Epithelial cell of prostate (primary cell): ENCODE data around the gene EID1.
A peak's percentile ranks its signal among the peaks of the same experiment; 100 is the strongest.
"Not testable (repeated sequence)": the region's sequence is repeated elsewhere in the genome, so short reads cannot be mapped to it uniquely, and the experiment has no call there.

ENCODE experiments used
- DNase-seq: peaks from one replicate; pipeline ENCODE4 v3.0.0-alpha.2; 2011; ENCODE audit warnings: low read depth, low spot score
- H3K27ac ChIP-seq: fragments of 450-650 bp; 2 replicates; pipeline ENCODE4 v1.5.1; 2017; ENCODE audit warnings: mild to moderate bottlenecking

Gene EID1, protein sequence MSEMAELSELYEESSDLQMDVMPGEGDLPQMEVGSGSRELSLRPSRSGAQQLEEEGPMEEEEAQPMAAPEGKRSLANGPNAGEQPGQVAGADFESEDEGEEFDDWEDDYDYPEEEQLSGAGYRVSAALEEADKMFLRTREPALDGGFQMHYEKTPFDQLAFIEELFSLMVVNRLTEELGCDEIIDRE

DNA sequence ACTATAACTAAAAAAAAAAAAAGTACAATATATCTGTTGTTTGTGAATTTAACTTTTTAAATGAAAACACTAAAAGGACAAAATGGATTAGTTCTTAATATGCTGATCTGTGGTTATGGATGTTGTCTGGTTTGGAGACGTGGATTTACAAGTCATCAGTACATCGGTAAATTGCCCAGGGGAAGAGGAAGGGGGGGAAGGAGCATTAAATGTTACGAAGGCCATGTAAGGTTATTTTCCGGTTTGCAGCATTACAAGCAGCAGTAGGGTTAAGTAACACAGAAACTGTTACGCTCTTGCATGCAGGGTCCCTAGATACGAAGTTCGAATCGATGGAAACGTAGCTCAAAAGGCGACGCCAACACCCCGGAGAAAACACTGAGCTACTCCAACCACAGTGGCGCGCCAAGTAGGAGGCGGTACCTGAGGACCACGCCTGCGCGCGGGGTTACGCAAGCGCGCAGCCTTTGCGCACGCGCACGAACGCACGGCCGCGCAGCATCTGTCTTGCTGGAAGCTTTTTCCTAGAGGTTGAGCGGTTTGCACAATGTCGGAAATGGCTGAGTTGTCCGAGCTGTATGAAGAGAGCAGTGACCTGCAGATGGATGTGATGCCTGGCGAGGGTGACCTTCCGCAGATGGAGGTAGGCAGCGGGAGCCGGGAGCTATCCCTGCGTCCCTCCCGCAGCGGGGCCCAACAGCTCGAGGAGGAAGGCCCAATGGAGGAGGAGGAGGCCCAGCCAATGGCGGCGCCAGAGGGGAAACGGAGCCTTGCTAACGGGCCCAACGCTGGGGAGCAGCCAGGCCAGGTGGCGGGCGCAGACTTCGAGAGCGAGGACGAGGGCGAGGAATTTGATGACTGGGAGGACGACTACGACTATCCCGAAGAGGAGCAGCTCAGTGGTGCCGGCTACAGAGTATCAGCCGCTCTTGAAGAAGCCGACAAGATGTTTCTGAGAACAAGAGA lies at the start of gene EID1:
Gene EID1 (plus strand): TSS at position 505 of the 966 bp plus-strand sequence. CDS start 43 bp downstream, at position 548.
- H3K27ac ChIP-seq: peak within 1 kb of the TSS; percentile 57
- DNase-seq: peak; percentile 65

DNA sequence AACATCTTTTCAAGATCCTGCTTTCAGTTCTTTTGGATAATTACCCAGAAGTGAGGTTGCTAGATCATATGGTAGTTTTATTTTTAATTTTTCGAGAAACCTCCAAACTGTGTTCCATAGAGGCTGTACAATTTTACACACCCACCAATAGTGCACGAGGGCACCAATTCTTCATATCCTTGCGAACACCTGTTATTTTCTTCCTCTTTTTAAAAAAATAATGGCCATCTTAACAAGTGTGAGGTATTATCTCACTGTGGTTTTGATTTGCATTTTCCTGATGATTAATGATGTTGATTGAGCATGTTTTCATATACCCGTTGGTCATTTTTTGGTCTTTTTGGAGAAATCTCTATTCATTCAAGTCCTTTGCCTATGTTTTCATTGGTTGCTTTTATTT lies 49.5 kb upstream of the EID1 start:
- no peak overlapping the region for H3K27ac ChIP-seq
- no peak for DNase-seq

DNA sequence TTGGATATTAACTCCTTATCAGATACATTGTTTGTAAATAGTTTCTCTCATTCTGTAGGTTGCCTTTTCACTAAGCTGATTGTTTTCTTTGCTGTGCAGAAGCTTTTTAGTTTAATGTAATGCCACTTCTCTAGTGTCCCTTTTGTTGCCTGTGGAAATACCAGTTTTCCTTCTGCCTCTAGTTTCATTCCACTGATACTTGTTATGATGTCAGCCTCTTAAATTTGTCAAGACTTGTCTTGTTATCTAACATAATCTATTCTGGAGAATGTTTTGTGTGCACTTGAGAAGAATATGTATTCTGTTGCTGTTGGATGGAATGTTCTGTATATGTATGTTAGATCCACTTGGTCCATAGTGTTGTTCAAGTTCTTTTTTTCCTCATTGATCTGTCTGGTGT lies 49.0 kb upstream of the EID1 start:
- H3K27ac ChIP-seq: no peak overlapping the region
- DNase-seq: no peak

DNA sequence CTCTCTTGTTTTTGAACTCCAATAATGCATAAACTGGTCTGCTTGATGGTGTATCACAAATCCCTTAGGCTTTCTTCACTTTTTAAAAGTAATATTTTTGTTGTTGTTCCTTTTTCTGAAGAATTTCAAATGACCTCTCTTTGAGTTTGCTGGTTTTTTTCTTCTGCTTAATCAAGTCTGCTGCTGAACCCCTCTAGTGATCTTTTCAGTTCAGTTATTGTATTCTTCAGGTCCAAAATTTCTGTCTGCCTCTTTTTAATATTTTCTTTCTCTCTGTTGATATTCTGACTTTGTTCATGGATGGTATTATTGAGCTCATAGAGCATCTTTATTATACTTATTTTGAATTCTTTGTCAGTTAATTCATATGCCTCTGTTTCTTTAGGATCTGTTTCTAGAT lies 45.3 kb upstream of the EID1 start:
- no peak for DNase-seq

DNA sequence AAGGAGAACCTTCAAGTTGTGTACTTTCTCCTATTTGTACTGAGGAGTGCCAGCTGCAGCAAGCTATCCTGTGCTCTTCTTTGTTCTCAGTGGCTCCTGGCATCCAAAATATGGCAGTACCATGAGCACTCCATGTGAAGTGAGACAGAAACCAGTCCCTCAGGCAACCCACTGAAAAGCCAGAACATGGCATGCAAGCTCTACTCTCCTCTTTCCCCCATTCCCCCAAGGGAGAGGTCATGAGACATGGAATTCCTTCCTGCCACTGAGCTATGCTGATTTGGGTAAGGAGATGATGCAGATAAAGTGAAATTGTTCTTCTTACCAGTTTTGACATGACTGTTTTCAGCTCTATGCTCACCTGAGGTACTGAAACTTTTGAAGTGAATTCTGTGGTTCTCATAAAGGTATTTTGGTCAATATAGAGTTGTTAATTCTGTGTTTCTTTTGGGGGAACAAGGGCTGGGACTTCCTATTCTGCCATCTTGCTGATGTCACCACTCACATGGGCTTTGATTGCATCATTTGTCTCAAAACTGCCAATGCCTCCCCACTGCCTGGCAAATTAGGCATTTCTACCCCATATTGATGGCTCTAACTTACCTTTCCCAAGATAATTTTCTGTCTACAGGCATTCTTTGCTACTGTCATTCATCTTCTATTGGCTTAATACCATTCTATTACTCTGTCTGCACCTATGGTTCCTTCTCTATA lies 44.3 kb upstream of the EID1 start:
- no peak for DNase-seq
- H3K27ac ChIP-seq: no peak overlapping the region

More for the DNA sequence above, 45.3 kb upstream of the EID1 start:
- no peak overlapping the region for H3K27ac ChIP-seq

DNA sequence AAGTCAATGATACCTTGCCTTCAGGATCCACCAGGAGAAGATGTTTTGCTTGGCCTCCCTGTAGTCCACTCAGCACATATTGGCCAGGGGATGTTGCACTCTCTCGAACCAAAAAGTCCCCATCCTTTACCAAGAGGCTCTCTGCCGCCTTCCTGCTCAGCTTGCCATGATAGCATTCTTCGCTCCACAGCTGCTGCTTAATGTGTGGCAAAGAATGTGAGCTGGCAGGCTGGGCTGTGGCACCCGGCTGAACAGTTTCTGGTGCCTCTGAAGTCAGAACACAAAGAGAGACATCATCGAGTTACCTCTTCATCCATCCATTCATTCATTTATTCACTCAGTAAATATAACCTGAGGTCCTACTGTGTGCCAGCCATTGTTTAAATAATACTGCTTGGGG lies 43.2 kb upstream of the EID1 start:
- H3K27ac ChIP-seq: no peak overlapping the region
- no peak for DNase-seq

DNA sequence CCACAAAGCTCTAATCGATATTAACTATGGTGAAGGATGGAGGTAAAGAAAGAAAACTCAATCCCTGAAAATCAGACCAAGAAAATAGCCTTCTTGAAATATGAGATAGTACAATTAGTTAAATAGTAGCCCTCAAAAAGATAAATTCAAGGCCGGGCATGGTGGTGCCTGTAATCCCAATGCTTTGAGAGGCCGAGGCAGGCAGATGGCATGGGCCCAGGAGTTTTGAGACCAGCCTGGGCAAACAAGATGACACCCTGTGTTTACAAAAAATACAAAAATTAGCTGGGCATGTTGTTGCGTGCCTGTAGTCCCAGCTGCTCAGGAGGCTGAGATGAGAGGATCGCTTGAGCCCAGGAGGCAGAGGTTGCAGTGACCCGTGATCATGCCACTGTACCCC lies 35.4 kb upstream of the EID1 start:
- no peak overlapping the region for H3K27ac ChIP-seq
- no peak for DNase-seq

DNA sequence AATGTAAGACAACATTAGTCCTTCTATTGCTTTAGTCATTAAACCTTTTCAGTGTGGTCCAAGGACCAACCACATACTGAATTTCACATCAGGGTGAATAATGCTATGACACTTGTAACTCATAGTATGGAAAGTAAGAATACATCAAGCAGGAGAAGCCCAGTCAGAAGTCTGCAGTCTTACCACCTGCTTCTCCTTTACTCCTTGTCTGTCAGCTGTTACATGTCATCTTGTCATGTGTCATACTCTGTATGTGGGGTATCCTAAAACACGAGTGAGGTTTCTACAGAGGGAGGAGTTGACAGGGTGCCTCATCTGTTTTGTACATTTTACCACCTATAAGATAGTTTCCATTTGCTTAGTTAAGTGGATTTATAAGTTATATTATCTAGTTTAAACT lies 32.8 kb upstream of the EID1 start:
- DNase-seq: no peak
- H3K27ac ChIP-seq: no peak overlapping the region

DNA sequence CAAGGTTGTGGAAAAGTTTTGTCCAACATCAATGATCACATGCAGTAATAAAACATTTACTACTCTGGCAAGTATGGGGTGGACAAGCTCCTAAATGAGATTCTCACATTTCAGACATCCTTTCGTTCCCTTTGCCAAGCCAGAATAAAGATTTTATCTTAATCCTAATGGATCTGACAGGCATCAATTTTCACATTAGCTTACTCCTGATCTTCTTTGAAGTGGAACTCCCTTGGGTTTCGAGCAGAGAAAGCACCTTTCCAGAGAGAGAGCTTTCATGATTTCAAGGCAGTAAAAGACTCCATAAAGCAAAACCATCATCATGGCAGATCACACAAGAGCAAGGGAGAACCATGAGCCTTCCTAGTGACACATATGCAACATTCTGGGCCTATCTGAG lies 27.3 kb upstream of the EID1 start:
- no peak overlapping the region for H3K27ac ChIP-seq
- DNase-seq: no peak

DNA sequence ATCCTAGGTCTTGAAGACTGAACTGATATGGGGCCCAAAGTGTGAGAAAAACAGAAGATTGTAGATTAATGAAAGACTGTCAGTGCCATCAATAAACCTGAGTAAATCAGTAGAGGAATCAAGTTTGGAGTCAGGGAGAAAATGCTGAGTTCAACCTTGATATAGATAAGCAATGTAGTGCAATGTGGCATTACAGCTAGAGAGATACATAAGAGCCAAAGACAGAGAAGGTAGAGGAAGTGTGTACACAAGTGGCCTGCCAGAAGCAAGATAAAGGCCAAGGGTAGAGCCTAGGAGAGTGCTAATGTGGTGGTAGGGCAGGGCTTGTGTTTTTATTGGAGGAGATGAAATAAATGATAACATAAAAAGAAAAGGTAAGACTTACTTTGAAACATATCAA lies 26.0 kb upstream of the EID1 start:
- no peak overlapping the region for H3K27ac ChIP-seq
- no peak for DNase-seq

DNA sequence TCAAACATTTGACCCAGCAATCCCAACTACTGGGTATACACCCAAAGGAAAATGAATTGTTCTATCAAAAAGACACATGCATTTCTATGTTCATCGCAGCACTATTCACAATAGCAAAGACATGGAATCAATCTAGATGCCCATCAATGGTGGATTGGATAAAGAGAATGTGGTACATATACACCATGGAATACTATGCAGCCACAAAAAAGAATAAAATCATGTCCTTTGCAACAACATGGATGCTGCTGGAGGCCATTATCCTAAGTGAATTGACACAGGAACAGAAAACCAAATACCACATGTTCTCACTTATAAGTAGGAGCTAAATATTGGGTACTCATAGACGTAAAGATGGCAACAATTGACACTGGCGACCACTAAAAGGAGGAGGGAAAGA lies 23.5 kb upstream of the EID1 start:
- H3K27ac ChIP-seq, DNase-seq: not testable (repeated sequence)

DNA sequence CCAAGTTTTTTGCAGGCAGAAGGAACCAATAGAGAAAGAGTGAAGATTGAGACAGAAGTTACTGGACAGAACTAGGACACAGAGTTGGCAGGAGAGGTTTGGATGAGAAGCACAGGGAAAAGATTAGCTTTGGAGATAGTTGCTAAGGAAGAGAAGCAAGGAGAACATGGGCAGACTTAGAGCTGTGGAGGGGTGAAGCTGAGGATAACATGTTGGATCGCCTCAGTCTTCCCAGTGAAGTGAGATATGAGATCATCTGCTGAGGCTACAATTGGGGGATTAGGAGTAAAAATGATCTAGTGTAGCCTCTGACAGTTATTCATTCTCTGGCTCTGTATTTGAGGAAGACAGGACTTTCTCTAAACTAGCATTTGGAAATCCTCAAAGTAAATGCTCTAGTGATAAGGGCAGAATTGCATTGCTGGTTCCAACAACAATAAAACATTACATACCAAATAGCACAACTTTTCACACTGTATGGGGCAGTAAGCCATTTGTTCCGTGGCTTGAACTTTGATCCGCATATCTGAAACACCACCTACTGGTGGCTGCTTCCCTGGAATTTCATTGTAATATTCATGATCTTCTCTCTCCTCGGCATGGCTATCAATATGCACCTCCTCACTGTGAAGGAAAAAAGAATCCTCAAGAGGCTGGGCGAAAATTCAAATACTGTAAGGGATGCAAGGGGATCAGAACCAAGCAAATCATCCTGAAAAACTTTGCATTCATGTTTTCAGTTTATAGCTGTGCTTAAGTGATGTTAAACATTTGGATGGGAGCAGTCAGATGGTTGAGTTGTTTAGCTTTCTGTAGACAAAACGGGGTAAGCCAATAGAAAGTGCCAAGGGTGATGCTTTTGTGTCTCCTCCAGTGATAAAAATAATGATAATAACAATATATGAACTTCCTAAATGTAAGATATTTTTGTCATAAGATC lies 22.2 kb upstream of the EID1 start:
- no peak overlapping the region for H3K27ac ChIP-seq
- no peak for DNase-seq

DNA sequence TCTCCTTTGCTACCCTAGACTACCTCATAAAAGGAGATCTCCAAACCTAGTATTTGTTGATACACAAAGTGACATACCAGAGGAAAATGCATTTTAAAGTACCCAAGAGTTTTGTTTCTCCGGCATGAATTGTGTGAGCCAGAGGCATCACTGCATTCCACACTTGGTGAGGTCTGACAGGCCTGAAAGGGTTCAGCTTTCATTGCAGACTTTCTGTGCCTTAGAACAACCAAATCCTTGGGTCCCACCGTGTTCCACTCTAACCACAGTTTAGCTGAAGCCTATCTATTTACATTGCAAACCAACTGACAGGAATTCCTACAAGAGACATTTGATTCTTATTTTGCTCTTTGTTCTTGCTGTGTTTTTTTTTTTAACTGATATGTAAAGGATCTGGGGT lies 21.0 kb upstream of the EID1 start:
- no peak overlapping the region for H3K27ac ChIP-seq
- DNase-seq: no peak

DNA sequence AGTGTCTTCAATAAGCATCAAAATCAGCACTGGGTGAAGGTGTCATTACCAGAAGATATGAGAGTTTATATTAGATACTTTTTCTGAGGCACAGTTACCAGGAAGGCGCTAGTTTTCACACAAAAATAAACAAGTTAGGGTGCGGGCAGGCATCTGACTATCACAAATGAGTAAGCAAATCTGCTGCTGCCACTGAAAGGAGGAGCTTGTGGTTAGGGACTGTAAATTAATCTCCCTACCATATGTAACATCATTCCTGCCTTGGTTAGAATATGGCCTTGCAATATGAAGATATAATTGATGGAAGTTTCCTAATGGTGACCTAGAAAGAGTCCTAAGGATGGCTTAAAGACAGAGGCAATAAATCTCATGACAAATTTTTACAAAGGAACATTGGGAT lies 19.5 kb upstream of the EID1 start:
- no peak for DNase-seq
- no peak overlapping the region for H3K27ac ChIP-seq

DNA sequence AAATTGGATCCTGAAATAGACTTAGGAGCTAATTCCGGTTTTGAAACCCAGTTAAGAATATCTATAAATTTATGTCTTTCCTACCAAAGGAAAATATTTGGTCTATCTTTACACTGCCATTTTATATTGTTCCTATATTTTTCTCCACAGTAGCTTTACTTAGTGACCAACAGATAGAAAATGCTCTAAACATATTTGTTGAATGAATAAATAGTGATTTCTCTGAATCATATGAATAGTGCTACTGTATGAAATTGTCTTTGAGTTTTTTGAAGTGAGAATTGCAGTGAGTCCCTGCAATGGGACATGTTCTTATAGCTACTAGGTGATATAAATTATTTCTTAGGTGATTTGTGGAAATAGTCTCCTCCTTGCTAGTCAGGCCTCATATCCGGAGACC lies 18.5 kb upstream of the EID1 start:
- DNase-seq: no peak
- no peak overlapping the region for H3K27ac ChIP-seq

DNA sequence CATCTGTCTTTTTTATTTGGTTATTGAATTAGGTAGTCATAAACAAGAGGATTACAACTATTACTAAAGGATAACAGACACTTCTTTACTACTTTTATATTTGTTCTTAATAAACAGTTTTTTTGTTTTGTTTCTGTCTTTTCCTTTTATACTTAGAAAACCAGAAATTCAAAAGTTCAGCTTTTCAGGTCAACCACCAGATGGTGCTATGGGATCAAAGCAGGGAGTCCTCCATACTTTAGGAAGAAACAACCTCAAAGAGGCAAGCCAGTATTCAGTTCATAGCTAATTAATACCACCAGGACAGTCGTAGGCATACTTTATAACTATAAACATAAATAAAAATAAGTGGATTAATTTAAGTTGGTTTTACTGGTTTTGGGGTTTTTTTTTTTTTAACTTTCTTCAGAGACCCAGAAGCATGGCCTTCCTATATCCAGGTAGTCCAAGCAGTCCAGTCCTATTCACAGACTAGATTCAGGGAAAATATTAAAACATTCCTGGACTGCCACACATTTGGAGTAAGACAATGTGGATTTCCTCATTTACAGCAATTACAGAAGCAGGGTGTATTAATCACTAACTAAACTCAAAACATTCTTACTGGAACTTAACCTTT lies 16.0 kb upstream of the EID1 start:
- no peak for DNase-seq
- no peak overlapping the region for H3K27ac ChIP-seq

DNA sequence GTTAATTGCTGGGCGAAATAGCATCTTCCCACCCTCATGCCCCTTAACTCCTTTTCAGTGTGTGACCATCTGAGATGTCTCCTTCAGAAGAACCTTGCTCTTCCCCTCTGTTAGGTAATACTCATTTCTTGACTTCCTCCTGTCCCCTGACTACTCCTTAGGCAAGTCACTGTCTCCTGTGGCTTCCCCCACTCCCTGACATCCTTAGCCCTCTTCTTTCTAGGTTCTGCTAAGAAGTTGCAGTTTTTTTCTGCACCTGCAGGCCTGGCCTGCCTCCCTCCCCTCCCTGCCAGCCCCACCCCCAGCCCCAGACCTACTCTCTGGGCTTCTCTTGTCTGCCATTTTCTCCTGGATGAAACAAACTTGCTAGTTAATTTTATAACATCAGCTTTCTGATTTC lies 15.2 kb upstream of the EID1 start:
- DNase-seq: no peak
- H3K27ac ChIP-seq: no peak overlapping the region

DNA sequence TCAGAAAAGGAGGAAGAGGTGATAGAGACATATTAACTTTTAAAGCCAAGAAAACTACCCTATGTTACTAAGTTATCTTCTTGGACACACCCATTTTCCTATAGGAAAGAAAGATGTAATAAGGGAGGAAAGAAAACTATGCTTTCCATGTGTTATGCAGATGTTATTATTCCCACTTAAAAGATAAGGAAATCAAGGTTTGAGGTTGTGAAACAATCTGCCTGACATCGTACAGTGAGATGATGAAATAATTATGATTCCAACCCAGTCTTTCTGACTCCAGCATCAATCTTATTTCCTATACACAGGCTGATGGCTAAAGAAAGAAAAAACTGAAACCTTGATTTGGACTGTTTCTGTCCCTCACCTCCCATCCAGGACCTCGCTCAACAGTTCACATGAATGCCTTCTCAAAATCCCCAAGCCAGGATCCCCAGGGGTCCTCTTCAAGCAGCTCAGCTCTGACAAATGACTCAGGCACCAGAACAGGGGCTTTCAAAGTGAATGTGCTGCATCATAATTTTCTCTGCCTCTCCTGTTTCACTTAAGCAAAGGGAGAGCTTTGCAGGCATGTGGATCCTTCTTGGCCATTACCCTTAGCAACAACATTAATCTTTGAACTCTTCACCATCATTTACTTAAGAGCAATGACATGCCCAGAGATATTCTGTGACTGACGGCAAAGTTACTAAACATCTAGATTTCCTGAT lies 12.4 kb upstream of the EID1 start:
- DNase-seq: no peak
- H3K27ac ChIP-seq: peak overlapping the region; percentile 5

DNA sequence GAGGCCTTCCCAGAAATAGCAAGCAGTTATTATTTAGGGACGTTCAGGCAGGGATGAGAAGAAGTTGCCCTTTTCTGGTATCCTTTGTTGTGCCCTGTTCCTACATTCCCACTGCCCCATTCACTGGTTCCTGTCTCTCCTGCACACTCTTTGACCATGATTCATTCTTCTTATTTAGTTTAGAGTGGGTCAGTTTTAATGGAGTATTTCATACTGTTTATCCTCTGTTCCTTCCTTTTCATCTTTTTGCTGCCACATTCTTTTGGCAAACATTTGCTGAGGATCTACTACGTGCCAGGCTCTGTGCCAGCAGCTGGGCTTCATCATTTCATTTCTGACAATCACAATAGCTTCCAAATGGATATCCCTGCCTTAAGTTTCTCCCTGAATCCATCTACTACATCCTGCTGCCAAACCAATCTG lies 11.8 kb upstream of the EID1 start:
- no peak for DNase-seq
- H3K27ac ChIP-seq: peak overlapping the region; percentile 5
